Dermis microvascular lymphatic vessel endothelial cell (primary cell): Measurements from ENCODE around the gene TCAIM. TPM values are rescaled to one million over a fixed set of nuclear protein-coding genes. Genes with fewer than 3 reads are reported as not detected.
"Not testable (repeated sequence)": the region's sequence is repeated elsewhere in the genome, so short reads cannot be mapped to it uniquely, and the experiment has no call there.

Source experiments
- DNase-seq, 2 donors: peaks; one replicate each; pipeline versions ENCODE4 v3.0.0 to v3.0.0-alpha.2; 2010; ENCODE audit warnings: low read depth in 2 of 2
- total RNA-seq: library from RNA; depleted of rRNA; stranded (reverse); fragments of >200 nt; gene quantifications from 2 replicates; pipeline ENCODE4 v1.2.1, GENCODE V29; 2014

The TCAIM gene
- total RNA-seq, 1 donor from 2014 or later: 17.2 TPM

DNA sequence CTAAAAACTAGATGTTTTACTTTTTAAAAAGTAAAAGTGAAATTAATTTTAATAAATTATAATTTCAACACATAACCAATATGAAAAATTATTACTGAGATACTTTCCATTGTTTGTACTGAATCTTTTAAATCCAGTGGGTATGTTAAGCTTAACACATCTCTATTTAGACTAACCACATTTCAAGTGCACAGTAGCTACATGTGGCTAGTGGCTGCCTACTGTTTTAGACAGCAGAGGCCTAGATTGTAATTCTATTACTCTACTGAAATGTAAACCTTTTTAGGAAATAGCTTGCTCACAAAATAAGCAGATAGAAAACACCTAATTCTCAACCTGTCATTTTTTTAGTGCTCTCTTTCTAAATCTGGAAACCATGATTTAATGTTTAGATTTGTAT is 4.9 kb downstream of the TCAIM start:
- DNase-seq: no peak

DNA sequence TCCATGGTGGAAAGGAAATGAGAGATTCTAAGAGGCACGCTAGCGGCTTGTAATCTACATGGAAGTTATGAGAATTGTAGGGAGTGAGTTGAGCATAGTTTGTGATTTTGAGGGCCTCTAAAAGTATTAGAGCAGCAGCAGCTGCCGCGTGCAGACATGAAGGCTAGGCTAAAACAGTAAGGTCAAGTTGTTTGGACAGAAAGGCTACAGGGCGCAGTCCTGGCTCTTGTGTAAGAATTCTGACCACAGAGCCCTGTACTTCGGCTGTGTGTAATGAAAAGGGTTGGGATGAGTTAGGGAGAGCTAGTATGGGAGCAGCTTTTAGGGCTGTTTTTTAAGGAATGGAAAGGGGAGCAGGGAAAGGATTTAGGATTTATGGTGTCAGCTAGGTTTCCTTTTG is 8.0 kb downstream of the TCAIM start:
- not testable (repeated sequence) for DNase-seq

DNA sequence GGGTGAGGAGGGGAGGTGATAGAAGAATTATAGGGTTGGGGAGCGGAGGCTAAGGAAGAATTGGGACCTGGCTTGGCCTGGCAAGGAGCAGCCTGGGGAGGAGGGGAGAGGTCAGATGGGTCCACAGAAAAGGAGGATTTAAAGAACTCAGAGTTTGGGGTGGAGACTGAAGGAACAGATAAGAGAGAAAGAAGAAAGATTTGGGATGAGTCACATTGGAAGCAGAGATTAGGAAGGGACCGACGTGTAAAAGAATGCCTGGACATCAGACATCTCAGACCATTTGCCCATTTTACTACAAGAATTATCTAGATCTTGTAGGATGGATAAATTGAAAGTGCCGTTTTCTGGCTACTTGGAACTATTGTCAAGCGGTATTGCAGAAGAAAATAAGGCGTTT is 10.4 kb downstream of the TCAIM start:
- DNase-seq: no peak

DNA sequence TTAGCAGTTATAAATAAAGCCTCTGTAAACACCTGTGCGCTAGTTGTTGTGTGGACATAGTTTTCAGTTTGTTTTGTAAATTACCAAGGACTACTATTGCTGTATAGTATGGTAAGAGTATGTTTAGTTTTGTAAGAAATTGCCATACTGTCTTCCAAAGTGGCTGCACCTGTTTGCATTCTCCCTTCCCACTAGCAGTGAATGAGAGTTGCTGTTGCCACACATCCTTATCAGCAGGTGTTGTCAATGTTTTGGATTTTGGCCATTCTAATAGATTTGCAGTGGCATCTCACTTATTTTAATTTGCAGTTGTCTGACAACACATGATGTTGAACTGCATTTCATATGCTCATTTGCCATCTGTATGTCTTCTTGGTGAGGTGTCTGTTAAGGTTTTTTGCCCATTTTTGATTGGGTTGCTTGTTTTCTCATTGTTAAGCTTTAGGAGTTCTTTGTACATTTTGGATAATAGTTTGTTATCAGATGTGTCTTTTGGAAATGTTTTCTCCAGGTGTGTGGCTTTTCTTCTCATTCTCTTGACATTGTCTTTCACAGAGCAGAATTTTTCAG is 14.9 kb downstream of the TCAIM start:
- no peak for DNase-seq

DNA sequence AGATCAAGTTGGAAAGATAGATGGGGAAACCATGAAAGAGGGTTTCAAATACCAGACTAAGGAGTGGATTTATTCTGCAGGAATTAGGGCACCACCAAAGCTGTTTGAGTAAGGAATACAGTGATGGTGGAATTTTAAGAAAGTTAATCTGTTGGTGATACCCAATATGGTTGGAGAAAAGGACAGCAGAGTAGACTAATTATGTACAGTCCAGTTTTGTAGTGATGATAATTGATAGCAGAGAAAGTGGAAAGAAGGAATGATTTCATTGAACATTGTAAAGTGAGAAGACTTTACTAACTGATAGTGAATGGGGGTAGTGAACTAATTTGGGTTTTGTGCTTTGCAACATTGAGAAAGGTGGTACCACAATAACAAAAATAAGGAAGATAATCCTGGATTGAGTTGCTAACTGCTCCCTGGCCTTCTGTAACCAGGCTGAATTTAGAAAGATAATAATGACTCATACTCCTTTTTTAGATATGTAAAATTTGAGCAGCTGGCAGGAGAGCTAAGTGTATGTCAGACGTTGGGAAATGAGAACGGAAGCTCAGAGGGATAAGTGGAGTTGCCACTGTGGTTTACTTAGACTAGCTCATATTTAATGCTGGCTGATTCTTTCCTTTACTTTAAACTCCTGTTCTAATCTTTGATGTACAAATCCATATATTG is 16.9 kb downstream of the TCAIM start:
- DNase-seq: peak in 1 of 2 donors; percentile 61

DNA sequence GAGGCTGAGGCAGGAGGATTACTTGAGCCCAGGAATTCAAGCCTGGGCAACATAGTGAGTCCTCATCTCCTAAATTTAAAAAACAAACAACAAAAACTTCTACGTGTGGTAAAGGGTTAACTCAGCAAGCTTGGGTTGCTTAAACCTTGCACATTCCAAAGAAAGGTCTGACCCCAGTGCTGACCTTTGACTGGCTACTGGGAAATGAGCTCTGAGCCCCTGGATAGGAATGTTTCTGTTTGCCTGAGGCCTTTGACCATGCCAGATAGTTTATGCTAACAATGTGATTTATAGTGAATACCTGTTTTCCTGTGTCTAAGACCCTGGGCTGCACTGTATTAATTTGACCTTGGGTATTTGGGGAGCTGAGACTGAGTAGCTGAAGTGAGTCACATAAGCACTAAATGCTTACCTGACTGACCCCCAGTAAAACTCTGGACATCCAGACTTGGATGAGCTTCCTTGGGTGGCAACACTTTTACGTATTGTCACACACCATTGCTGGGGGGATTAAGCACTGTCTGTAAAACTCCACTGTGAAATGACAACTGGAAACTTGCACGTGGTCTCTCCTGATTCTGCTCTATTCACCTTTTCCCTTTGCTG is 20.7 kb downstream of the TCAIM start:
- DNase-seq: no peak

DNA sequence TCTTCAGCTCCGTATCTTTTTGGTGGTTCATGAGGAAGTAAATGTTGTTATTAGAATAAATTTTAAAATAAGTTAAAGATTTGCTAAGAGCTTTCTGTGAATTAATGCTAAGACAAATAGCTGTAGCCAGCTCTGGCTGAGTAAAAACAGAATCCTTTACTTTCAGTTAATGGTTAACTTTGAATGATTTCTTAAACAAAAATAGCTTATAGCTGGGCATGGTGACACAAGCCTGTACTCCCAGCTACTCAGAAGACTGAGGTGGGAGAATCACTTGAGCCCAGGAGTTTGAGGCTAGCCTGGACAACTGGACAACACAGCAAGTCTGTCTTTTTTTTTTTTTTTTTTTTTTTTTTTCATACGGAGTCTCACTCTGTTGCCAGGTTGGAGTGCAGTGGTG is 25.0 kb downstream of the TCAIM start:
- DNase-seq: no peak

DNA sequence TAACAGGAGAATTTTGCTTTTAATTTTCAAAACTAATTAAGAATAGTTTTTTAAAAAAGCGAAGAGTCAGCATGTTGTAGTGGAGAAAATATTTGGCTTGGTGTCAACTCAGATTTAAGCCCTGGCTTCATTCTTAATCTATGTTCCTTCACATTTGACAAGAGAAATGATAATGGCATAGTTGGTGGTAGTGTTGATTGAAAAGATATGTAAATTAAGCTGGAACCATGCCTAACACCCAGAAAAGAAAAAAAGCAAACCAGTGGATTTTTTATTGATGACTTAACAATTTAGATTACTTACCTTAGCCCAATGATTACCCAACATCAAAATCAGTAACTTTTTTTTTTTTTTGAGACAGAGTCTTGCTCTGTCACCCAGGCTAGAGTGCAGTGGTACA is 27.4 kb downstream of the TCAIM start:
- no peak for DNase-seq

DNA sequence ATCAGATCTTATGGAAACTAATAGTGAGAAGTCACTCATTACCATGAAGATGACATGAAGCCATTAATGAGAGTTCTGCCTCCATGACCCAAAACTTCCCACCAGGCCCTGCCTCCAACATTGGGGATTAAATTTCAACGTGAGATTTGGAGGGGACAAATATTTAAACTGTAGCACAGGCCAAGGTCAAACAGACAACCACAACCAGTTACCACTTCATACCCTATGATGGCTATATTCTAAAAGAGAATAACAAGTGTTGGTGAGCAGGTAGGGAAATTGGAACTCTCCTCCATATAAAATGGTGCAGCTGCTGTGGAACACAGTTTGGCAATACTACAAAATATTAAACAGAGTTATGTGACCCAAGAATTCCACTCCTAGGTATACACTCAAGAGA is 36.9 kb downstream of the TCAIM start:
- no peak for DNase-seq

DNA sequence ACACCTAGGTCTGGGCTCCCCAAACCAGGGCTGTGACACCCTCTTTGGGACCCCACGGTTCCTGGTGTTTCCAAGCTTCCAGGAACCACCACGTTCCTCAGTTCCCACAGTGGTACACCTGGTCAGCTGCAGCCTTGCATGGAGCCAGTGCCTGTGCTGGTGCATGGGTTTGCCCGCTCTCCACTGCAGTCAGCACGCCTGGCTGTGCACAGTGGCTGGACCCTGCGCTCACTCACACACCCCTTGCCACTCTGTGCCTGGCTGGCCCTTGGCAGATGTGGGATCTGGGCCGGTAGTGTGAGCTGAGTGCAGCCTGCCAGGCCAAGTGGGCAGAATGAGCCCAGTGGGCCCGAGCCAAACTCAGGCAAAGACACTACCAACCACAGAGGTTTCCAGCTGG is 48.8 kb downstream of the TCAIM start:
- no peak for DNase-seq

DNA sequence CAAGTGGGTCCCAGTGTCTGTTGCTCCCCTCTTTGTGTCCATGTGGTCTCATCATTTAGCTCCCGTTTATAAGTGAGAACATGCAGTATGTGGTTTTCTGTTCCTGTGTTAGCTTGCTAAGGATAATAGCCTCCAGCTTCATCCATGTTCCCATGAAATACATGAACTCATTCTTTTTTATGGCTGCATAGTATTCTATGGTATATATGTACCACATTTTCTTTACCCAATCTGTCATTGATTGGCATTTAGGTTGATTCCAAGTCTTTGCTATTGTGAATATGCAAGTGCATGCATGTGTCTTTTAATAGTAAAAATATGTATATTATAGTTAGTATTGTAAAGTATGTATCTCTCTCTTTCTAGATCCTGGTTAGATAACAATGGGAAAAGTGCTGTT is 53.9 kb downstream of the TCAIM start:
- DNase-seq: no peak

DNA sequence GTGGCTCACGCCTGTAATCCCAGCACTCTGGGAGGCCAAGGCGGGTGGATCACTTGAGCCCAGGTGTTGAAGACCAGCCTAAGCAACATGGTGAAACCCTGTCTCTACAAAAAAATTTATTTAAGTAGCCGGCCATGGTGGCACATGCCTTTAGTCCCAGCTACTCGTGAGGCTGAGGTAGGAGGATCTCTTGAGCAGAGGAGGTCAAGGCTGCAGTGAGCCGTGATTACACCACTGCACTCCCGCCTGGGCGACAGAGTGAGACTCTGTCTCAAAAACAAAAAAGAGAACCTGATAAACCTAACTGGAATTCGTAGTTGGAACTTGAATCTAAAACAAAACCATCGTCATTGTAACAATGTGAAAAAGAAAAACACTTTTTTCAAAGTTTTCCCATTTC is 57.1 kb downstream of the TCAIM start:
- no peak for DNase-seq

DNA sequence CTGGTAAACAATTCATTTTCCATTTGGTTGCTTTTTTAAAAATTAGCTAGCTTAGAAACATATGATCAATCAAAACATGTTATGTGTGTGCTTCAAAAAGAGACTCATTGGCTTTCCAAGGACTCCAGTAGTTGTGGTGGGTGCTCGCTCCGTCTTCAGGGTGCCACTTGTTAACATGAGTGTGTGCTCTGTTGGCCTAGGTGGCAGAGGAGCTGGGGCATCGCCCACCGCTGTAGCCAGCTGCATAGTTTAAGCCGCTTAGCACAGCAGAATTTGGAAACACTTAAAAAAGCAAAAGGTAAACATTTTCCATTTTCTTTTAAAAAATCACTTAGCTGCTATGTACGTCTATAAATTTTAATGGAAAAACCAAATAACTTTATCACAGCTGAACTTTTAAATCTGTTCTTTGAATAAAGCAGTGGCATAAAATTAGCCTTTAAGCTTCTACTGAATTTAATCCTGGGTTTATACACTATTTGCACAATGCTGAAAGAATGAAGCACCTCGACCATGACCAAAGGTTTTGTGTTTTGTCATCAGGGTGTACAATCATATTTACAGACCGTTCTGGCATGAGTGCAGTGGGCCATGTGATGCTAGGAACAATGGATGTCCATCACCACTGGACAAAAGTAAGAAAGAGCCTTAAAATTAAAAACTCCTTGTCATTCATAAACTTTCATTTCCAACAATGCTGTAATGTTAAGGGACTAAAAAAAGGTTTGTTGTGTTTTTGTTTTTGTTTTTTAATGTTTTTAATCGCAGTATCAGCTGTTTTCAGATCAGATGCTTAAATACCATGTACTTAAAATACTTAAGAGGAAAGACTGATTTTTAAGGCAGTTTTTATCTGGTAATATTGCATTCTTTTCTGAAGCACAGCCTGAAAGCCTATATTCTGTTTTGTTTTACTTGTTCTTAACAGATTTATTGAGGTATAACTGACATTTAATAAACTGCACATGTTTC is 57.9 kb downstream of the TCAIM start:
- DNase-seq: no peak

DNA sequence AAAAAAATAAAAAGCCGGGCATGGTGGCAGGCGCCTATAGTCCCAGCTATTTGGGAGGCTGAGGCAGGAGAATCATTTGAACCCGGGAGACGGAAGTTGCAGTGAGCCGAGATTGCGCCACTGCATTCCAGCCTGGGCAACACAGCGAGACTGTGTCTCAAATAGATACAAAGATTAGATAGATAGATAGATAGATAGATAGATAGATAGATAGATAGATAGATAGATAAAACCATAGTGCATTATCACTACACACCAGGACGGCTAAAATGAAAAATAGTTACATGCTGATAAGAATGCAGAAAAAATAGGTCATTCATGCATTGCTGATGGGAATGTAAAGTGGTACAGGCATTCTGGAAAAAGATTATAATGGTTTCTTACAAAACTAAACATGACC is 59.7 kb downstream of the TCAIM start:
- not testable (repeated sequence) for DNase-seq

DNA sequence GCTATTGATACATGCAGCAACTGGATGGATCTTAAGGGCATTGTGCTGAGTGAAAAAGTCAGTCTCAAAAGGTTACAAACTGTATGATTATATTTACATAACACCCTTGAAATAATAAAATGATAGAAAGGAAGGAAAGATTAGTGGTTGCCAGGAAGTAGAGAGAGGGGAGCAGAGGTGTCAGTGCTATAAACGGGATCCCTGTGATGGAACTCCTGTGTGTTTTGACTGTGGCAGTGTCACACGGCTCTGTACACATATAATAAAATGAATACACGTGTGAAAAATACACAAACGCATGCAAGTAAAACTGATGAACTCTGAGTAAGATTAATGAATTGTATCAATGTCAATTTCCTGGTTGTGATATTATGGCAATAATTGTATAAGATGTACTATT is 60.3 kb downstream of the TCAIM start:
- peak; percentile 11 to 17 for DNase-seq

DNA sequence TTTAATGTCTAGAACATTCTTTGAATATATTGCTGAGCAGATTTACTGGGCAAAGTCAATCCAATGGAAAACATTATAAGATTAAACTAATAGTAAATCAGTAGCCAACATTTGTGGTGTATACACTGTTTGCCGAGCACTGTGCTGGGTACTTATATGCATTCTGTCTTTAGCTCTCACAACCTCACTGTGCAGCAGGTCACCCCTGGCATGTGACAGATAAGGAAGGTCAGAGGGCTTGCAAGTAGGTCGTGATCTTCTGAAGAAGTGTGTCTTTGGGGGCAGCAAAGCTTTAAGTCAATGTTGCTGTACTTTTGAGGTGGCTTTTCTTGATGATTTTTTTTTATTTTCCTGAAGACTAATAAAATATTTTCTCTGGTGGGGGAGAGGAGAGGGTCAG is 62.2 kb downstream of the TCAIM start:
- DNase-seq: no peak

DNA sequence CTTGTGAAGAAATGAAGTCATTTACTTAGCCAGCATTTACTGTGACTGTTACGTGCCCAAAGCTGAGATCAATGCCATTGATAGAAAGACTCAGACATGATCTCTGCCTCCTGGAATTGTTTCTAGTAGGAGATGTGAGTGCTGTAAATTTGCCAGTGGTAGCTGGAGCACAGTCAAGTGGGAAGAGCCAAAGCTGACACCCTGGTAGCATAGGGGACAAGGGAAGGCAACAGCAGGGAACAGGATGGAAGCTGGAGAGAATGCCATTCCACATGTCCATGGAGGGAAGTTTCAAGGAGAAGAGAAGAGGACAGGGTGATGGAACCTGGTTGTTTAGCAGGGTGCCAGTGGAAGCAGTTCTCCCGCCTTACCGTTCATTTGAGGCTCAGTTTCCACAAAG is 64.0 kb downstream of the TCAIM start:
- DNase-seq: no peak

DNA sequence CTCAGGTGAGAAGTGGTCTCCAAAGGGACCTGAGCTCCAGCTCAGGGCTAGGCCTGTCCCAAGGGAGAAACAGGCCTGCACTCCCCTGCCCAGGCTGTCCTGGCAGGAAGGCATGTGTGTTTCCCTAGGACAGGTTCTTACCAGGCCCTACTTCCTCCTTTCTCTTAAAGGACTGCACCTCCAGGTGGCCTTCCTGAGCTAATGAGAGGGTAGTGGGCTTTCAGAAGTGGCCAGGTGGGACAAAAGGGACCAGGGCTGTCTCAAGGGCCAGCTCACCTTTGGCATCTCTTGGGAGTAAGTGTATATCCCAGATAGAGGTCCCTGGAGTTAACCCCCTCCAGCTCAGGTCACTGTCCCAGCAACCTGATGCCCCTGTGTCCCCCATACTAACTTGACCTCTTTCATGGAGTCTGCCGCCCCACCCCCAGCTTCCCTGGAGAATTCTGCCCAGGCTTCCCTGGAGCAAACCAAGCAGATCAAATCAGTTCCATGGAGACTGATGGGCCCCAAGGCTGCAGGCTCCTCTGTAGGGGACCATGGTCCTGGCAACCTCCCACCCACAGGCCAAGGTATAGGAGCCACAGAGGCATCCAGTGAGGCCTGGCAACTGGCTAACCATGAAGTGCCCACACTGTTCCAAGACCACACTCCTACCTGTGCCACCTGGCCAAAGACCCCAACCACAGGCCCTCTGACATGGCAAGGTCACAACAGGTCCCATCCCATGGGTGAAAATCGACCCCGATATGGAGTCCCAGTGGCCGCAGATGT is 71.3 kb downstream of the TCAIM start:
- no peak for DNase-seq

DNA sequence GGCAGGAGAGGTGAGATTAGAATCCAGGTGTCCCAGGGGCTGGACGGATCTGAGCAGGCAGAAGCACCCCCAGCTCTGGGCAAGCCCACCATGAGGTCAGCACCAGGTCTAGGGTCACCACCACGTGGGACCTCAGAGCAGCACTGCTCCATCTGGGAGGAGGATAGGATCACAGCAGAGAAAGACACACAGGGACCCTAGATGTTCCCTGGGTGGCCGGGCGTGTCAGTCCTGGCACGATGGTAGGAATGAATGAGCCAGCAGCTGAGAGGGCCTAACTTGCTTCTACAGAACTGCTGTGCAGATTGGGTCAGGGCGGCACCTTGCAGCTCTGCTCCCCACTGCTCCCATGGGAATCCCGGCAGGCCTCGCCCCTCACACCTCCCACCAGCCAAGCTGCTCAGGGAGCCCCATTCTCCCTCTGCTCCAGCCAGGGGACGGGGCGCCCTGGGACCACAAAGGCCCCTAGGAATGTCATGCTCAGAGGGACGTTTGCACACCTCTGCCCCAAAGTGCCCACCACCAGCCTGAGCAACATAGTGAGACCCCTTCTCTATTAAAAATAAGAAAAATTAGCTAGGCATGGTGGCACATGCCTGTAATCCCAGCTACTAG is 72.6 kb downstream of the TCAIM start:
- no peak for DNase-seq

DNA sequence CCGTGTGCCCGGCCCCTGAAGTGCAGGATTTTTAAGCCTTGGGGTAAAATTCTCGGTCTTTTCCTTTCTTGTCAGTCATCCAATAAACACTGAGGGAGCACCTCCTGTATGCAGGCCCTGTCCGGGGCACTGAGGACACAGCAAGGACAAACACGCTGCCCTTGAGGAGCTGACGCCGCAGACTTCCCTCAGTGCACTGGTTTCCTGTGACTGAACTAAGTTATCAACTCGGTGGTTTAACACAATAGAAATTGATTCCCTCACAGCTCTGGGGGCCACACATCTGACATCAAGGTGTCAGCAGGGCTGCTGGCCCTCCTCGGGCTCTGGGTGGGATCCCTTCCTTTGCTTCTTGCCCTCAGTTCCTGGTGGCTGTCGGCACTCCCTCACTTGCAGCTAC is 73.8 kb downstream of the TCAIM start:
- no peak for DNase-seq

DNA sequence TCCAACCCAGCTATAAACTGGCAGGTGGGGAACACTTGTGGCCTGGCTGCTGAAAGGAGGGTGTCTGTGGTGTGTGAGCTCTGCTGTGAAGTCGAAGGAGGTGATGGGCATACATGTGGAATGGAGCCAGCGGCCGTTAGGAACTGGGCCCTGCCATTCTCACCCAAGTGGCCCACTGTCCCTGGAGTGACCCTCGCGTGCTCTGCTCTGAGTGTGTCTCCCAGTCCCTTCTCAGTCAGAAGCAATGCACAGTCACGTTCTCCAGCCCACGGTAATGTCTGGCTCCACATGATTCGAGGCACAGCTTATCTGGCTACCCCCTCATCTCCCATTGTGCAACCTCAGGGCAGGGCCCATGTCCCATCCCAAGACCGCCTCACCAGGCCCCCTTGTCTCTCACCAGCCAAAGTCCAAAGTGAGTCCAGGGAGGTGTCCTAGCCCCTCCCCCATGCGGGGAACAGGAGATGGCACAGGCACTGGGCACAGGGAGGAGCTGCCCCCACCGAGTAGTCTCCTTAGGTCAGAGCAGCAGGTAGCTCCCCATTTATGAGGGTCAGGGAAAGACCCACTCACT is 76.0 kb downstream of the TCAIM start:
- DNase-seq: no peak
